CD4-positive, alpha-beta T cell (primary cell): Measurements from ENCODE around the gene FRY. TPM values are rescaled to one million over a fixed set of nuclear protein-coding genes. Genes with fewer than 3 reads are reported as not detected.

Experiments used
- ATAC-seq: fragments of 200-7000 bp; cut with Tn5 transposase; one replicate; pipeline ENCODE4 v1.10.0; 2022; ENCODE audit warnings: mild to moderate bottlenecking; ENCODE audit not compliant: poor library complexity
- CTCF ChIA-PET: fragments of 350-600 bp; sonication (Branson Sonifier 250); formaldehyde crosslinking; loops from one replicate; lab custom pipeline; 2021; ENCODE audit warnings: antibody characterized with exemption, inconsistent platforms; lab: Charles Lee
- POLR2A ChIA-PET: fragments of 350-600 bp; sonication (Branson Sonifier 250); formaldehyde crosslinking; loops from one replicate; lab custom pipeline; 2021; ENCODE audit warnings: antibody characterized with exemption, inconsistent platforms; lab: Charles Lee
- DNase-seq, 14 experiments: peaks; one replicate each; pipeline ENCODE4 v3.0.0-alpha.2; 2013 to 2020; ENCODE audit warnings: mixed read lengths in 2 of 14
- H3K27ac ChIP-seq, 2 donors: one replicate each; pipeline versions ENCODE4 v1.5.1 to v1.7.0; 2013; ENCODE audit warnings: low read length in 2 of 2, low read depth in 1 of 2, mild to moderate bottlenecking in 1 of 2
- H3K27me3 ChIP-seq, 2 experiments: 1 replicate in 1 of 2; 2 replicates in 1 of 2; pipeline versions ENCODE4 v1.6.1 to v1.7.0; 2013; ENCODE audit warnings: low read length in 2 of 2, control low read depth in 1 of 2, mild to moderate bottlenecking in 1 of 2, moderate library complexity in 1 of 2; ENCODE audit not compliant: insufficient read depth in 2 of 2, control insufficient read depth in 1 of 2
- H3K36me3 ChIP-seq: one replicate; pipeline ENCODE4 v1.6.1; 2013; ENCODE audit warnings: low read length, control low read depth; ENCODE audit not compliant: insufficient read depth
- H3K4me1 ChIP-seq: one replicate; pipeline ENCODE4 v1.6.1; 2013; ENCODE audit warnings: low read length, control low read depth; ENCODE audit not compliant: insufficient read depth
- H3K4me3 ChIP-seq: one replicate; pipeline ENCODE4 v1.5.1; 2013; ENCODE audit warnings: mild to moderate bottlenecking, low read length, moderate library complexity
- H3K9me3 ChIP-seq, 2 experiments: 1 replicate in 1 of 2; 2 replicates in 1 of 2; pipeline versions ENCODE4 v1.6.1 to v1.7.0; 2013; ENCODE audit warnings: low read length in 2 of 2, mild to moderate bottlenecking in 2 of 2, control low read depth in 1 of 2, moderate library complexity in 1 of 2; ENCODE audit not compliant: control insufficient read depth in 1 of 2, insufficient read depth in 1 of 2
- H3K27ac Mint-ChIP-seq: one replicate; pipeline ENCODE4 v1.8.0; 2020; ENCODE audit warnings: mixed read lengths
- H3K27me3 Mint-ChIP-seq: one replicate; pipeline ENCODE4 v1.8.0; 2021; ENCODE audit warnings: mixed read lengths
- H3K36me3 Mint-ChIP-seq: one replicate; pipeline ENCODE4 v1.8.0; 2021; ENCODE audit warnings: low read depth, mixed read lengths
- H3K4me1 Mint-ChIP-seq: one replicate; pipeline ENCODE4 v1.8.0; 2021; ENCODE audit warnings: low read depth, mixed read lengths
- H3K4me3 Mint-ChIP-seq: one replicate; pipeline ENCODE4 v1.8.0; 2020; ENCODE audit warnings: mild to moderate bottlenecking, mixed read lengths
- H3K9me3 Mint-ChIP-seq: one replicate; pipeline ENCODE4 v1.8.0; 2020; ENCODE audit warnings: mixed read lengths
- CTCF ChIP-seq: fragments of 200-600 bp; IDR thresholded peaks from one replicate; pipeline ENCODE4 v1.8.0; 2022; ENCODE audit warnings: antibody characterized with exemption, mild to moderate bottlenecking
- intact Hi-C, 2 experiments: fragments of 100-400 bp; cut with DNase I in 1 of 2; cut with micrococcal nuclease in 1 of 2; formaldehyde crosslinking; loops; one replicate each; pipeline versions ENCODE4 v1.15.1 to v1.9.0; 2023 to 2025; cut with DNase I, micrococcal nuclease
- total RNA-seq, 174 experiments: library from RNA in 2 of 174; stranded (reverse) in 2 of 174; gene quantifications; one replicate each; pipeline ENCODE4 v1.2.3 and lab custom pipeline; 2021 to 2026

Gene FRY
- total RNA-seq, 2 experiments from 2014 or later: 13.7 to 18.4 TPM

- no peak overlapping the region for H3K27ac ChIP-seq
- Mint-ChIP-seq H3K27ac (no peak overlapping the region), H3K27me3 (no peaks in the 10 kb centered on the region), H3K4me3 (no peak overlapping the region), H3K4me1 (peaks cover 14% of the 10 kb centered on the region), H3K36me3 (peaks cover 59% of the 10 kb centered on the region), H3K9me3 (no peaks in the 10 kb centered on the region)
- peaks cover 8% of the 10 kb centered on the region for H3K36me3 ChIP-seq
- ChIA-PET CTCF (no interaction called here), POLR2A (interaction anchor here (0.6 kb wide), 1 partner anchor 282 kb away, joined by 3 read pairs; no protein-coding TSS in a partner anchor)
- intact Hi-C loops: no loop called here
- peaks cover 8% of the 10 kb centered on the region for H3K4me1 ChIP-seq
- H3K9me3 ChIP-seq: no peaks in the 10 kb centered on the region
- TF ChIP-seq CTCF: no peak
- H3K4me3 ChIP-seq: no peak overlapping the region
- no peaks in the 10 kb centered on the region for H3K27me3 ChIP-seq
- no peak for DNase-seq
- ATAC-seq: no peak
Measured at GRCh38 chr13:32232263-32232662, 200.7 kb downstream of the FRY start.

- Mint-ChIP-seq H3K27me3 (no peaks in the 10 kb centered on the region), H3K36me3 (peaks cover 60% of the 10 kb centered on the region), H3K27ac (no peak overlapping the region), H3K9me3 (no peaks in the 10 kb centered on the region), H3K4me3 (no peak overlapping the region), H3K4me1 (peaks cover 14% of the 10 kb centered on the region)
- ATAC-seq (no peak), DNase-seq (no peak)
- Histone ChIP-seq H3K27me3 (no peaks in the 10 kb centered on the region), H3K9me3 (no peaks in the 10 kb centered on the region), H3K4me1 (peaks cover 8% of the 10 kb centered on the region), H3K27ac (no peak overlapping the region), H3K4me3 (no peak overlapping the region), H3K36me3 (peaks cover 14% of the 10 kb centered on the region)
- TF ChIP-seq CTCF: no peak
- intact Hi-C loops: no loop called here
- CTCF ChIA-PET: no interaction called here
- POLR2A ChIA-PET: interaction anchor here (0.7 kb wide), 1 partner anchor 68 kb away, joined by 3 read pairs; no protein-coding TSS in a partner anchor
Measured at GRCh38 chr13:32233062-32233461, 201.5 kb downstream of the FRY start.

GRCh38 chr13:32234914-32235313 is 203.3 kb downstream of the FRY start:
- no peak overlapping the region for H3K27ac Mint-ChIP-seq
- Histone ChIP-seq H3K4me3 (no peak overlapping the region), H3K9me3 (no peaks in the 10 kb centered on the region), H3K27me3 (no peaks in the 10 kb centered on the region), H3K36me3 (peaks cover 21% of the 10 kb centered on the region), H3K4me1 (peaks cover 8% of the 10 kb centered on the region), H3K27ac (no peak overlapping the region)
- DNase-seq (peak in 4 of 14 experiments; percentile 13 to 37 (median 30)), ATAC-seq (no peak)
- no peaks in the 10 kb centered on the region for H3K27me3 Mint-ChIP-seq
- H3K9me3 Mint-ChIP-seq: no peaks in the 10 kb centered on the region
- CTCF ChIA-PET: interaction anchor here (0.6 kb wide), 1 partner anchor 138 kb away, joined by 4 read pairs; no protein-coding TSS in a partner anchor
- POLR2A ChIA-PET: no interaction called here
- H3K4me1 Mint-ChIP-seq: peaks cover 14% of the 10 kb centered on the region
- no peak for TF ChIP-seq CTCF
- peaks cover 65% of the 10 kb centered on the region for H3K36me3 Mint-ChIP-seq
- intact Hi-C loops: no loop called here
- no peak overlapping the region for H3K4me3 Mint-ChIP-seq
